ENCODE results near the gene MLLT3.
A peak's percentile ranks its signal among the peaks of the same experiment; 100 is the strongest.

MLLT3 gene

DNA sequence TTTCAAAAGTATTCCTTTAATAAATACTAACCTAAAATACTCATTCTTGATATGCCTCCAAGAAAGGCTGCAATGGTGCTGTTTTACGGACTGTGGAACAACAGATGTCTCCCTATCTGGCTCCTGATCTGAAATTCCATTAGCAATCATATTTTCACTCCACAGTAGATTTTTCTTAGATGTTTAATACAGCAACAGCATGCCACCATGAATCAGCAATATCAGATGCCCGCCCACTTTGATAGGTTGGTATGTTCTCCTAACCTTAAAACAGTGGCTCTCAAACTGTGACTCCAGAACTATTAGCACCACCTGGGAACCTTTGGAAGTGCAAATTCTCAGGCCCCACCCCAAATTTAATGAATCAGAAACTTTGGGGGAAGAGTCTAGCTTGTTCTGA lies 110.2 kb downstream of the MLLT3 start:
- DNase-seq (ENCODE audit: low read depth): peak; percentile 54

DNA sequence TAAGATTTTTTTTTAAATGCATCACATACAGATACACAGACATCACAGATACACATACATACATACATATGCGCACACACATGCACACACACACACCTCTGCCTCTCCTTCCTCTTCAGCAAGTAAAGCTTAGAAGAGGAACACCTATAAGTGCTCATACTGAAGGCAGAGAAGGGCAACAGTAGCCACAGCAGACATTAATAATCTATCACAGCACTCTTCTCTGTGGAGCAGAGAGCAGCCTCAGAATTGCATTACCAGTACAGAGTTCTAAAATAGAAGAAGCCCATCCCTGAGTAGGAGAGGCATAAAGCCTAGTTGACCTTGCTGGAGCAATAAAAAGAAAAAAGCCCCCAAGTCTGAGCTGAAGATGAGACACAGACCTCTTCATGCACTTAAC lies 110.6 kb downstream of the MLLT3 start:
- peak; percentile 10 for DNase-seq (ENCODE audit: low read depth)

DNA sequence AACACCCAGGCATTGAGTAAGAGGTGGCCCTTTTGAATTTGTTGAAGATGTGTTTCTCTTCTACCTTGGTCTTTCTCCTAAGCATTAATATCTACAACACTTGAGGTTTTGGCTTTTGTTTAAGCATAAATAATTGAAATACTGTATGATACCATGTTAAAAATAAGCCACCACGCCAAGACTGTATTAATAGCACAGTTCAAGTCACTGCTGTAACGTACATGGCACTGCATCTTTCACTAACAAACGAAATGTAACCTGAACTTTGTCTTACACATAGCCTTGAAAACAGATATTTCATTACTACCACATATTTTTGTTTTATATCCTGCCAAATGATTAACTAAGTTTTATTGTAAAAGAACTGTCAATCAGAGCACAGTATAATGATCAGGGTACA lies 112.8 kb downstream of the MLLT3 start:
- DNase-seq (ENCODE audit: low read depth): no peak

DNA sequence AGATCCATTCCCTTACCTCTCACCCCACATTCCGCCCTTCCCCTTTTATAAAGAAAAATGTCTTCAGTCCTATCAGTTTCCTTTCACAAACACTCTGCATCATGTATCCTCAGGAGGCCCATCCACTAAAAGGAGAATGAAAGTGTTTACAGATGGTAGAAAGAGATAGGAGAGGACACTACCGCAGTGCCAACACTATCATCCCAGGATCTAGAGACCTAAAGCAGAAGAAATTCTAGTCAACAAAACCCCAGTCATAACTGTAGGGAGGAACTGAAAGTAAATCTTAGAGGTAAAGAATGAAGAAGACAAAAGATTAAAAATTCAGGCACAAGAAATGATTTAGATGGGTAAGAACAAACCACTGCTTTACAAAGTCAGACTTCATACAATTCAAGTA lies 114.1 kb downstream of the MLLT3 start:
- DNase-seq (ENCODE audit: low read depth): peak; percentile 13

DNA sequence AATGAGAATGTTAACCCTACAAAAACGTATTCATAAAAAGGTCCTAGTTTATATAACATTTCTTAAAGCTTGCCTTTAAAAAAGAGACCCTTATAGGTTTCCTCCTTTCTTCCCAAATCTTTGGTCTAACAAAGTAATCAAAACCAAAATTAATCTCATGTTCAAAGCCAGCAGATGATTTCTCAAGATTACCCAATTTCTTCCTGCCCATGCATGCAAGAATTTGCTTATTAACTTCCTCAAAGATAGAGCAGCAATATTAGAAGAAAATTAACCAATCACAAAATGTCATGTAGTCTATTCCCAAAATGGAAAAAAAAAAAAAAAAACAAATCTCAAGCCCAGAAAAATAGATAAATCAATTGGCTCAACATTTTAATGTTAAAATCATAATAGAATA lies 114.9 kb downstream of the MLLT3 start:
- DNase-seq (ENCODE audit: low read depth): no peak

DNA sequence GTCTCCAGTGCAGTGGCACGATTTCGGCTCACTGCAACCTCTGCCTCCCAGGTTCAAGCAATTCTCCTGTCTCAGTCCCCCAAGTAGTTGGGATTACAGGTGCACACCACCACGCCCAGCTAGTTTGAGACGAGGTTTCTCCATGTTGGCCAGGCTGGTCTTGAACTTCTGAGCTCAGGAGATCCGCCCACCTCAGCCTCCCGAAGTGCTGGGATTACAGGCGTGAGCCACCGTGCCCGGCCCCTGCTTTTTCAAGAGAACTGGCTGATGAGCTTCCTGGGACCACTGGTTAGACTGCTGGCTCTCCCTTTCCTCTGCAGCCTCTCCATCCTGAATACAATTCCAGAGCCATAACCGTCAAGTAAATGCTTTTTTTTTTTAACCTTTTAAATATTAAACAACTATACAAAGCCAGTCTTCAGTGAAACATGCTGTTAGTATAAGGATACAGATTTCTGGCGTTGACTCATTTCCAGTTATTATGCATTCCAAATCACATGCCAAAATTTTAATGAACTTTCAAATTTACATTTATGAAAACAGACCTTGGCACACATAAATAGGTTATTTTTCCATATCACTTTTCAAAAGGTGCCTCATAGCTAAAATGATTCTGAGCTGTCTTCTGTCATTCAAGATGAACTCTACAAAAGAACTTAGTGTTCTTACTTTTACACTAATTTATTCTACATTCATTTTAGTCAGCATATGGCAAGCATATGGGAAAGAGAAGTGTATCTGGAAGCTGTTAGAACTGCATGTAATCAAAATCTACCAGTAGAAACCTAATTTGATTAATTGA lies 116.0 kb downstream of the MLLT3 start:
- no peak for DNase-seq (ENCODE audit: low read depth)

DNA sequence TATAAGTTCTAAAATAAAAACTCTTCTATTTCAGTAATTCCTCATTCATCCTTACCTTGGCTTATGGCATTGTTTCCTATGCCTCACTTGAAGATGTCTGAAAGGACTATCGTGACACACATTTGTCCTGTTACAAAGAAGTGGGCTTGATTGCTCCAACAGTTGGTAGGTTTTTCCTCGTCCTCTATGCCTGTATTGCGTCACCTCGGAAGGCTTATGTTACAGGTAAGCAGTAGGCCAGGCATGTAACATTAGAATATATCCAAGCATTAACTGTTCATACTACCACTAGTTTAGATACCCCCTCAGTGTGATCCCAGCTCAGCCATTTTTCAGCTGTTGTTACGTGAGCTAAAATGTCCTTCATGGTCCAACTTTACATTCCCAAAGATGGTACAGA lies 116.7 kb downstream of the MLLT3 start:
- no peak for DNase-seq (ENCODE audit: low read depth)

DNA sequence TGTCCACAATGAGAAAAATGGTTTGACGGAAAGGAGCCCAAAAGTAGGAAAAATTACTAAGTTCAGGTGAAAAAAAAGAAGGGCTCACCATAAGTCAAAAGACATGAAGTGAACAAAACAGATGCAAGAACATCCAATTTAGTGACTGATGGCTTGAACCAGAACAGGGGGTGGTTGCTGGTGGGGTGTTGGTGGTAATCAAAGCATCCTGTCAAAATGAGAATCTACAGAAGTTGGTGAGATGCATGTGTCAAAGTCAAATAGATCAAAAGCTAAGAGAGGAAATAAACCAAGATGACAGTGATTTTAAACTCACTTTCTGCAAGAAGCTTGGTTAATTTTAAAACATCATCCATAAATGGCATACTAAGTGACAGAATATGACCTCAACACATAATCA lies 117.4 kb downstream of the MLLT3 start:
- no peak for DNase-seq (ENCODE audit: low read depth)

DNA sequence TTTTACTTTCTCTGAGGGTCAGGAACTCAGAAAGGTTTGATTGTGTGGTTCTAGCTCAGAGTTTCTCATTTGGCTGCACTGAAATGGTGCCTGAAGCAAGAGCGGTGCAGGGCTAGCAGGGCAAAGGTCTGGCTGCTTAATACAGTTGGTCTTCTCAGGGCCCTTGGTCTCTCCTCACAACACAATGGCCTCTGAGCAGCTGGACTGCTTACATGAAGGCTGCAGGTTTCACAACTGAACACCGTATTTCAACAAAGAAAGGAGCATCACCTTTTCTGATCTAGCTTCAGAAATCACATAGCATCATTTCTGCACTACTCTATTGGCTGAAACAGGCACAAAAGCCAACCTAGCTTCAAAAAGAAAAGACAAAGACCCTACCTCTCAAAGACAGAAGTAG lies 122.2 kb downstream of the MLLT3 start:
- no peak for DNase-seq (ENCODE audit: low read depth)

DNA sequence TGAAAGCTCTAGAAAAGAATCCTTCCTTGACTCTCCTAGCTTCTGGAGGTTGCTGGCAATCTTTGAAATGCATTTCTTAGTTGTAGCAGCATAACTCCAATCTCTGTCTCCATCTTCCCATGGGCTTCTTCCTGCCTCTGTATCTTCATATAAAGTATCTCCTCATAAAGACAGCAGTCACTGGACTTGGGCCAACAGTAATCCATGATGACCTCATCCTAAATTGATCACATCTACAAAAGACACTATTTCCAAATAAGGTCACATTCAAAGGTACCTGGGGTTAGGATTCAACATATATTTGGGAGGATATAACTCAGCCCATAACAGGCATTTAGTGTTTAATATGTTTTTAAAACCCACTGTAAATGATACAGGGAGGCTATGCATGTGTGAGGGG lies 123.3 kb downstream of the MLLT3 start:
- no peak for DNase-seq (ENCODE audit: low read depth)

DNA sequence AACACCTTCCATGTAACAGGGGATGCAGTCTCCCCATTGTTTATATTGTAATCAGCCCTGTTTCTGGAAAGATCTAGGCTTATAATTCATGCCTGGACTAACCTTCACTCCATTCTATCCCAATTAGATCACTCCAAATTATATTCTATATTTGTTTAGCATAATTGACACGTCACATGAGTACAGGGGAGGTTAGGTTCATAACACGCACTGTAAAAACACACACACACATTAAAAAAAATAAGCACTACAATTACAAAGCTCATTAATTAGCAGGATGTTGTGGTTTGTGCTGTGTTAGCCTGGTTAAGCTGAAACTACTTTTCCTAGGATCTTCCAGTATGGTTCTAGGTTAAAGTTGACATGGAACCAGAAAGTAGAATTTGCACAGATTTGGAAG lies 126.0 kb downstream of the MLLT3 start:
- DNase-seq (ENCODE audit: low read depth): no peak

DNA sequence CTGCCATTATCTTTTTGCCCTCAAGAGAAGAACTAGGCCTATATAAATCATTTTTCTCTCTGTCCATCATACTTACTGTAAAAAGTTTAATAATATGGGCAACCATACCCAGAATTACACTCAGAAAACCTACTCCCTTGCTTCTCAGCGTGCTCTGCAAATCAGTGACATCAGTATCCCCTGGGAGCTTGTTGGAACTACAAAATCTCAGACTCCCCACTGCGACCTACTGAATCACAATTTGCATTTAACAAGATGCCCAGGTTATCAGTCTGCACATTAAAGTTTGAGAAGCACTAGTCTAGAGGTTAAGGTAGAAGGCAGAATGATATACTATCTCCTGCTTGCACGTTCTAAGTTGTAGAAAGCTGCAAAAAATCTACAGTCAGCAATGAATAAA lies 127.2 kb downstream of the MLLT3 start:
- DNase-seq (ENCODE audit: low read depth): no peak

DNA sequence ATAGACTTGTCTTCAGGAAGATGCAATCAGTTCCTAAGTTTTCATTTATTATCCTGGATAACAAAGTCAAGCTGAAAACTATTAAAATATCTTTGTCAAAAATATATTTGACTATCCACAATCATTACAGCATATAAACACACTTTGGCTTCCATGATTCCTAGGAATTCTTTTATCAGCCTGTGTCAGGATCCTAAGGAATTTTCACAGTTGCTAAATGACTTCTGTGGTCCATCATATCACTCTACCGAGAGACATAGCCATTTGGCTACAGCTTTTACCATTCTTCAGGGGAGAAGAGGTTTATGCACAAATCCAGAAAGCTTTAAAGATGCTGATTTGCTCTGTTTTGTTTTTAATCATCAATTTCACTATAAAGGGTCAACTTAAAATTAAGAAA lies 128.3 kb downstream of the MLLT3 start:
- no peak for DNase-seq (ENCODE audit: low read depth)

DNA sequence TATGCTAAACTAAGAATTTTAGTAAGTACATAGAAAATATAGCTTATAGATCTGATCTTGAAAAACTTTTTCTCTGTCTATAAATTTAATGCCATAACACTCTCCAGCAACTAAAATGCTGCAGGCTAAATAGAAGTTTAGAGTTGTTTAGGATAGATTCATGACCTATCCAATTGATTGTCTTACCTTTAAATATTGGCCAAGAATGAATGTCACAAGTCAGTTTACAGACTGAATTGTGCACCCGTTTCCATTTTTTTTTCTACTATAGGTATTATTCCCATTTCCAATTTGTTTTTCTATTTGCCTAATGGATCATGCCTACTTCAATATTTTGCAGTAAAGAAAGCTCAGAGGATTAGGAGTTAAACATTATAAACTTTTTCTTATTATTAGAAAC lies 129.5 kb downstream of the MLLT3 start:
- no peak for DNase-seq (ENCODE audit: low read depth)

DNA sequence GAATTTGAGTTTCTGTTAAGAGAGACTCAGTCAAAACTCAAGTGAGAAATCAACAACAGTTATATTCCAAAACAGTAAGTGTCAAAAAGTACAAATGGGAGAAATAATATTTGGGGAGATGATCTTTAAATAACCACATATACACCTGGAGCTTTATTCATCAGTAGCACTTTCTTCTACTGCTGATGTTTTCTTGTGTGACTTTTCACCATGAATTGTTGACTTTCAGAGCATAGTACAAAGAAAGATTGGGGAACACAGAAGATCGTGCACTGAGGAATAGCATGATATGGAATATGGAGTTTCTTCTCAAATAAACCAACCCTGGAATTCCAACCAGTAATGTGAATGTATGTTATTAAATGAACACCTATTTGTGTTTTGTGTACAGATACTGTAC lies 130.7 kb downstream of the MLLT3 start:
- no peak for DNase-seq (ENCODE audit: low read depth)

DNA sequence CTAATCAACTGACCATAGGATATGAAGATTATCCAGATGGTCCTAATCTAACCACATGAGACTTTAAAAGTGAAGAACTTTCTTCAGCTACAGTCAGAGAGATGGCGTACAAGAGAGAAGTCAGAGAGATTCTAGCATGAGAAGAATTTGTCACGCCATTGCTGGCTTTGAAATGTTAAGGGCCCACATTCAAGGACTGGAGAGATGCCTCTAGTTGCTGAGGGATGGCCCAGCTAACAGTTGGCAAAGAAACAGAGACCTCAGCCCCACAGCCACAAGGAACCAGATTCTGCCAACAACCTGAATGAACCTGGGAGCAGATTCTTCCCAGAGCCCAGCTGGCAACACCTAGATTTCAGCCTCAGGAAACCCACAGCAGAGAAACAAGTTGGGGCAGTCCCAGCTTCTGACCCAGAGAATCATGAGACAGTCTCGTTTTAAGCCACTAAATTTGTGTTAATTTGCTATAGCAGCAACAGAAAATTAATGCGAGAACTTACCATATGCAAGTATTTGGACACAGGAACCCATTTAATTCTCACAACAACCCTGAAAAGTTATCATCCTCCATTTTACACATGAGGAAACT lies 132.0 kb downstream of the MLLT3 start:
- DNase-seq (ENCODE audit: low read depth): no peak

DNA sequence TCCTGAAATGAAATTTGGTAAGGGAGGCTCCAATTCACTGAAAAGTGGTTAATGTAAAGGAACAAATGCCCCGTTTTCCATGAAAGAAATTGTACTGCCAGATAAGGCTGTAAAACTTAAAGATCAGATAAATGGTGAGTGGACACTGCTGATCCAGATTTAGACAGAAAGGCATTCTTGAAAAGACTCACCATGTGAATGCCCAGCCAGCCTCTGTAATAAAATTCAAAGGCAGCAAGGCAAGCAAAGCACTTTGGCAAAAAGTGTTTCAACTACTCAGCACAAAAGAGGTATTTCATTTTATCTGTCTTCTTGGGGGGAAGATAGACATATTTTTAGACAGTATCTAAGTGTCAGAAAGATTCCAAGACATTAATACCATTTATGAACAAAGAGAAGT lies 133.6 kb downstream of the MLLT3 start:
- DNase-seq (ENCODE audit: low read depth): no peak

DNA sequence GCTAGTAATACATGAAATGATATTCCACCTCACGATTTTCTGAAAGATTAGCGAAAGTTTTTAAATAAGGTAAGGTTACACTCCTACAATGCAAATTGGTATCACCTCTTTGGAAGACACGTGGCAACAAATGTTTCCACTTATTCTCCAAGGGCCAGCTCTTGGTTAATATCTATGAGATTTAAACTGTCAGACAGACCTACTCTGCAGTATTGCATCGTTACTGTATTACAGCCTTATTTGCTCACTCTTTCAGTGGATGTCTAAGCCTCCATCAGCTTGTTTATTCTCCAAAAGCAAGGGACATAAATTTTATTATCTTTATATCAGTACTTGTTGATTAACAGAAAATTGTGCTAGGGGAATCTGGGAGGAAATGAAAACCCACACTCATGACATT lies 135.7 kb downstream of the MLLT3 start:
- DNase-seq (ENCODE audit: low read depth): no peak

DNA sequence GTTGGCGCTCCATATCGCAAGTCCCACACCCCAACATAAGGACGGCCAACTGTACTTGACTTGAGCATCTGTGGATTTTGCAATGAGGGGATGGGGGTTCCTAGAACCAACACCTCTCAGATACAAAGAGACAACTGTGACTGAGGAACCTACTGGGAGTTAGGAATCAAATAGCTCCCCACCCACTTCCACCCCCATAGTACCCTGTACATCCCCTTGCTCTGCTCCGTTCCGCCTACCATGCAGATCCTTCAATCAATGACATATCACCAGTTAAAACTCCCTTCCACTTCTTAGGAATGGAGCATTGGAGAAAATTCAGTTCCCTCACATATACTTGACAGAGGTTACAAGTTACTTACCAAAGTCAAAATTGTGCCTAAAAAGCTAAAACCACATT lies 140.9 kb downstream of the MLLT3 start:
- no peak for DNase-seq (ENCODE audit: low read depth)

DNA sequence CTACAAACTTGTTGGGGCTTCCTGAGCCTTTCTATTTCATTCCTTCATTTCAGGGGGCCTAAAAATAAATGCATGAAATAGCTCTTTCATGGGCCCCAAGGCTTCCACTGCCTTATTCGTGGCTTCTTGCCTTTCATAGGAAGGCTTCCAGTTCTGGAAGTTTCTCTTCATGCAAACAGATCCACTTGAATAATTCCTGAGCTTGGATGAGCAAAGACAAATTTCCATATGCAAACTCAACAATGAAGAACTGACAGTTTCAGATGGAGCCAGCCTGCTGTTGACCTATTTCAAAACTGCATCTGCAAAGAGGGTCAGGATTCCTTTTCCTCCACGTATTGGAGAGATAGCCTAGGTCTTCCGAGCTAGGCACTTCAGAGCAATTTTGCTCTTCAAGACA lies 142.1 kb downstream of the MLLT3 start:
- DNase-seq (ENCODE audit: low read depth): no peak

DNA sequence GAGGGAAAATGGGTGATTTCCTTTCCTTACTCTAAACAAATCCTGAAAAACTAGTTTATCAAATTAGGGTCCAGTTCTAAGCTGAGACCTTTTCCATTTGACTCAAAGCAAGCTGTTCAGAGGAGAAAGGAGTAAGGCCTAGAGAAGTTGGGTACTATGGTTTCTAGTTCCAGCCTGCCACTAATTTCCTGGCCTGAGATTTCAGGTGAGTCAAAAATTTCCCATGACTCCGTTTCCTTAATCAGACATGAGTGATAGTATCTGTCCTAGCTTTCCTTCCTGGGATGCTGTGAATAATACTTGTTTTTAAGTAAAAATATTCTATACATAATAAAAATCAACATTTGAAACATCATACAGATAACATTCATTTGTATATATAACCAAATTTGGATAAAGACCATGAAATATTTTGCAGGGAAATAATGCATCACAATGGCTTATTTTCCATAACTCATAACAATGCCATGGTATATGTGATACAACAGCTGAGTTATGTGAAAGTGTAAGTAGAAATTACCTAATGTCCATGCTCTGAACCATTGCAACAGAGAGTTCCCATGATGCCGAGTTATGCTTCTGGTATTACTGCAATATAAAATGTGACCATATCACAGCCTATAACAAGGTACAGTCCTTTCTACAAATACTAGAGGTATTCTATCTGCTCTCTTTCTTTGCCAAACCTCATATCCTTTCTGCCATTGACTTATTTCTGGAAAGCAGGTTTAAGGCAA lies 142.7 kb downstream of the MLLT3 start:
- DNase-seq (ENCODE audit: low read depth): peak; percentile 62

DNA sequence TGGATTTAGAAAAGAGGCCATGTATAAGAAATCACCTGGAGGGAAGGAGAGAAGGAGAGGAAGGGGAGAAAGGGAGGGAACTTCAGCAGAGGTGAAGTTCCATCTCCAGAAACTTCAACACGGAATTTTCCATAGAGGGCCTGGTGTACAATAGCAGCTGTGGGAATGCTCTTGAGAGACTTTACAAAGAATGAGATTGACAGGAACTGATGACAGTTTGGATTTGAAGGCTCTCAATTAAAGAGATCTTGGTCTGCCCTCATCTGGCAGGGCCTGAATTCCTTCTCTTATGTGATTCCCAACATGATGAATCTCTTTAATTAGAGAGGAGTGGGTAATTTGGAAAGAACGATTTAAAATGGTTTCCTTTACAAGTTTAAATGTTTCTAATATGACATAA lies 143.5 kb downstream of the MLLT3 start:
- DNase-seq (ENCODE audit: low read depth): no peak

DNA sequence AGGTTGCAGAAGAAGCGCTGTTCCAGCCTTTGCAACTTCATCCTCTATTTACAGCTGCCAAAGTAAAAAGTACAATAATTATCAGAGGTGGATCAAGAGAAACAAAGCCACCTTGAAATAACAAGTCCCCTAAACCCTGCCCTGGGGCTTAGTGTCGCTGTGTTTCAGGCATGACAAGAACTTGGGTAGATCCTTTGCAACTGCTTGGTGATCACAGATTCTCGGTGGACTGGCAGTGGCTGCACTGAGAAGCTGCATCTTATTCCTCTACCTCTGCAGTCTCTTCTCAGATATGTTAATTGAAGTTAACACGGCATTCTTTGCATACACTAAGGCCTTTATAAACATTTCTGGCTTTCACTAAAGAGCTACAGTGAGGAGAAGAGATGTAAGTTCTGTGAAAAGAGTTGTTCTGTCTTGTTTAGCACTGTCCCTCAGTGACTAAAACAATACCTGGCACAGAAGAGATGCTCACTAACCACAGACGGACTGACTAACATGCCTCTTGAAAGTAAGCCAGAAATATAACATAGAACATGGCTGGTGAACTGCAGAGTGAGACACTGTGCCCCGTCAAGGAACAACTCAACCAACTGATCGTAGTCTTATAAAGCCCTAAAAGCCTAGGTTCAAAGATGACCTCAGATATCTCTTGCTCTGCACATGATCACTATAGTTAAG lies 144.2 kb downstream of the MLLT3 start:
- DNase-seq (ENCODE audit: low read depth): peak; percentile 12
